Measurements from ENCODE around the gene LIPC.

LIPC gene

GRCh38 chr15:58564981-58565380 is 133.2 kb downstream of the LIPC start:
- H3K36me3 ChIP-seq (ENCODE audit: control insufficient read depth, insufficient read depth, low read length): no peaks in the 10 kb centered on the region
- no peaks in the 10 kb centered on the region for H3K27me3 ChIP-seq (ENCODE audit: control insufficient read depth, insufficient read depth, low read length)
- no peak overlapping the region for H3K4me3 ChIP-seq (ENCODE audit: low read depth, low read length)
- H3K9ac ChIP-seq (ENCODE audit: low read depth, low read length): no peak overlapping the region
- no peaks in the 10 kb centered on the region for H3K4me1 ChIP-seq (ENCODE audit: control insufficient read depth, insufficient read depth, low read length)
- no peaks in the 10 kb centered on the region for H3K9me3 ChIP-seq (ENCODE audit: control insufficient read depth, insufficient read depth, low read length)

- H3K4me3 ChIP-seq (ENCODE audit: low read depth, low read length): no peak overlapping the region
- no peaks in the 10 kb centered on the region for H3K36me3 ChIP-seq (ENCODE audit: control insufficient read depth, insufficient read depth, low read length)
- no peaks in the 10 kb centered on the region for H3K9me3 ChIP-seq (ENCODE audit: control insufficient read depth, insufficient read depth, low read length)
- H3K9ac ChIP-seq (ENCODE audit: low read depth, low read length): no peak overlapping the region
- no peaks in the 10 kb centered on the region for H3K27me3 ChIP-seq (ENCODE audit: control insufficient read depth, insufficient read depth, low read length)
- no peaks in the 10 kb centered on the region for H3K4me1 ChIP-seq (ENCODE audit: control insufficient read depth, insufficient read depth, low read length)
Observed at GRCh38 chr15:58565619-58566018, 133.8 kb downstream of the LIPC start.

- Histone ChIP-seq H3K27me3 (ENCODE audit: control insufficient read depth, insufficient read depth, low read length) (no peaks in the 10 kb centered on the region), H3K4me1 (ENCODE audit: control insufficient read depth, insufficient read depth, low read length) (no peaks in the 10 kb centered on the region), H3K36me3 (ENCODE audit: control insufficient read depth, insufficient read depth, low read length) (no peaks in the 10 kb centered on the region), H3K9ac (ENCODE audit: low read depth, low read length) (no peak overlapping the region), H3K9me3 (ENCODE audit: control insufficient read depth, insufficient read depth, low read length) (no peaks in the 10 kb centered on the region), H3K4me3 (ENCODE audit: low read depth, low read length) (no peak overlapping the region)
Observed at GRCh38 chr15:58566029-58566428, 134.2 kb downstream of the LIPC start.

- no peaks in the 10 kb centered on the region for H3K27me3 ChIP-seq (ENCODE audit: control insufficient read depth, insufficient read depth, low read length)
- no peaks in the 10 kb centered on the region for H3K9me3 ChIP-seq (ENCODE audit: control insufficient read depth, insufficient read depth, low read length)
- H3K9ac ChIP-seq (ENCODE audit: low read depth, low read length): no peak overlapping the region
- H3K4me1 ChIP-seq (ENCODE audit: control insufficient read depth, insufficient read depth, low read length): no peaks in the 10 kb centered on the region
- H3K36me3 ChIP-seq (ENCODE audit: control insufficient read depth, insufficient read depth, low read length): no peaks in the 10 kb centered on the region
- no peak overlapping the region for H3K4me3 ChIP-seq (ENCODE audit: low read depth, low read length)
Observed at GRCh38 chr15:58568157-58568571, 136.4 kb downstream of the LIPC start.

- Histone ChIP-seq H3K9ac (ENCODE audit: low read depth, low read length) (no peak overlapping the region), H3K4me3 (ENCODE audit: low read depth, low read length) (no peak overlapping the region), H3K36me3 (ENCODE audit: control insufficient read depth, insufficient read depth, low read length) (no peaks in the 10 kb centered on the region), H3K27me3 (ENCODE audit: control insufficient read depth, insufficient read depth, low read length) (no peaks in the 10 kb centered on the region), H3K9me3 (ENCODE audit: control insufficient read depth, insufficient read depth, low read length) (no peaks in the 10 kb centered on the region), H3K4me1 (ENCODE audit: control insufficient read depth, insufficient read depth, low read length) (no peaks in the 10 kb centered on the region)
Observed at GRCh38 chr15:58569455-58569854, 137.7 kb downstream of the LIPC start.

GRCh38 chr15:58571491-58571890 is 139.7 kb downstream of the LIPC start:
- no peak overlapping the region for H3K9ac ChIP-seq (ENCODE audit: low read depth, low read length)
- H3K4me1 ChIP-seq (ENCODE audit: control insufficient read depth, insufficient read depth, low read length): no peaks in the 10 kb centered on the region
- H3K4me3 ChIP-seq (ENCODE audit: low read depth, low read length): no peak overlapping the region
- H3K27me3 ChIP-seq (ENCODE audit: control insufficient read depth, insufficient read depth, low read length): no peaks in the 10 kb centered on the region
- no peaks in the 10 kb centered on the region for H3K9me3 ChIP-seq (ENCODE audit: control insufficient read depth, insufficient read depth, low read length)
- no peaks in the 10 kb centered on the region for H3K36me3 ChIP-seq (ENCODE audit: control insufficient read depth, insufficient read depth, low read length)

- Histone ChIP-seq H3K9ac (ENCODE audit: low read depth, low read length) (no peak overlapping the region), H3K27me3 (ENCODE audit: control insufficient read depth, insufficient read depth, low read length) (no peaks in the 10 kb centered on the region)
Observed at GRCh38 chr15:58572521-58572920, 140.7 kb downstream of the LIPC start.

GRCh38 chr15:58573270-58573669 is 141.5 kb downstream of the LIPC start:
- H3K9ac ChIP-seq (ENCODE audit: low read depth, low read length): no peak overlapping the region
- no peaks in the 10 kb centered on the region for H3K9me3 ChIP-seq (ENCODE audit: control insufficient read depth, insufficient read depth, low read length)
- H3K4me3 ChIP-seq (ENCODE audit: low read depth, low read length): no peak overlapping the region
- H3K4me1 ChIP-seq (ENCODE audit: control insufficient read depth, insufficient read depth, low read length): no peaks in the 10 kb centered on the region
- H3K27me3 ChIP-seq (ENCODE audit: control insufficient read depth, insufficient read depth, low read length): no peaks in the 10 kb centered on the region
- no peaks in the 10 kb centered on the region for H3K36me3 ChIP-seq (ENCODE audit: control insufficient read depth, insufficient read depth, low read length)

More at GRCh38 chr15:58572521-58572920, 140.7 kb downstream of the LIPC start:
- Histone ChIP-seq H3K4me1 (ENCODE audit: control insufficient read depth, insufficient read depth, low read length) (no peaks in the 10 kb centered on the region), H3K4me3 (ENCODE audit: low read depth, low read length) (no peak overlapping the region), H3K9me3 (ENCODE audit: control insufficient read depth, insufficient read depth, low read length) (no peaks in the 10 kb centered on the region), H3K36me3 (ENCODE audit: control insufficient read depth, insufficient read depth, low read length) (no peaks in the 10 kb centered on the region)

- no peaks in the 10 kb centered on the region for H3K4me1 ChIP-seq (ENCODE audit: control insufficient read depth, insufficient read depth, low read length)
Observed at GRCh38 chr15:58574631-58575030, 142.8 kb downstream of the LIPC start.

GRCh38 chr15:58575045-58575786 is 143.4 kb downstream of the LIPC start:
- no peak overlapping the region for H3K9ac ChIP-seq (ENCODE audit: low read depth, low read length)
- H3K4me3 ChIP-seq (ENCODE audit: low read depth, low read length): no peak overlapping the region
- H3K36me3 ChIP-seq (ENCODE audit: control insufficient read depth, insufficient read depth, low read length): no peaks in the 10 kb centered on the region
- H3K27me3 ChIP-seq (ENCODE audit: control insufficient read depth, insufficient read depth, low read length): no peaks in the 10 kb centered on the region
- no peaks in the 10 kb centered on the region for H3K9me3 ChIP-seq (ENCODE audit: control insufficient read depth, insufficient read depth, low read length)
- H3K4me1 ChIP-seq (ENCODE audit: control insufficient read depth, insufficient read depth, low read length): no peaks in the 10 kb centered on the region

More at GRCh38 chr15:58574631-58575030, 142.8 kb downstream of the LIPC start:
- H3K36me3 ChIP-seq (ENCODE audit: control insufficient read depth, insufficient read depth, low read length): no peaks in the 10 kb centered on the region
- H3K27me3 ChIP-seq (ENCODE audit: control insufficient read depth, insufficient read depth, low read length): no peaks in the 10 kb centered on the region
- no peaks in the 10 kb centered on the region for H3K9me3 ChIP-seq (ENCODE audit: control insufficient read depth, insufficient read depth, low read length)
- H3K9ac ChIP-seq (ENCODE audit: low read depth, low read length): no peak overlapping the region
- H3K4me3 ChIP-seq (ENCODE audit: low read depth, low read length): no peak overlapping the region

GRCh38 chr15:58576657-58577056 is 144.9 kb downstream of the LIPC start:
- Histone ChIP-seq H3K27me3 (ENCODE audit: control insufficient read depth, insufficient read depth, low read length) (no peaks in the 10 kb centered on the region), H3K9ac (ENCODE audit: low read depth, low read length) (no peak overlapping the region), H3K4me3 (ENCODE audit: low read depth, low read length) (no peak overlapping the region), H3K36me3 (ENCODE audit: control insufficient read depth, insufficient read depth, low read length) (no peaks in the 10 kb centered on the region), H3K4me1 (ENCODE audit: control insufficient read depth, insufficient read depth, low read length) (no peaks in the 10 kb centered on the region), H3K9me3 (ENCODE audit: control insufficient read depth, insufficient read depth, low read length) (no peaks in the 10 kb centered on the region)

GRCh38 chr15:58582160-58582559 is 150.4 kb downstream of the LIPC start:
- Histone ChIP-seq H3K27me3 (ENCODE audit: control insufficient read depth, insufficient read depth, low read length) (no peaks in the 10 kb centered on the region), H3K9ac (ENCODE audit: low read depth, low read length) (no peak overlapping the region), H3K36me3 (ENCODE audit: control insufficient read depth, insufficient read depth, low read length) (no peaks in the 10 kb centered on the region), H3K4me3 (ENCODE audit: low read depth, low read length) (no peak overlapping the region), H3K9me3 (ENCODE audit: control insufficient read depth, insufficient read depth, low read length) (no peaks in the 10 kb centered on the region), H3K4me1 (ENCODE audit: control insufficient read depth, insufficient read depth, low read length) (no peaks in the 10 kb centered on the region)
